ENCODE data around the gene CERKL. TPM values are rescaled to one million over a fixed set of nuclear protein-coding genes. Genes with fewer than 3 reads are reported as not detected.

Gene CERKL
- total RNA-seq, 2 donors from 2014 or later: not detected

GRCh38 chr2:181552808-181553207, 104.1 kb downstream of the CERKL start:
- no peak for DNase-seq (ENCODE audit: low spot score)
- intact Hi-C loops (cut with DNase I): no loop called here

DNA sequence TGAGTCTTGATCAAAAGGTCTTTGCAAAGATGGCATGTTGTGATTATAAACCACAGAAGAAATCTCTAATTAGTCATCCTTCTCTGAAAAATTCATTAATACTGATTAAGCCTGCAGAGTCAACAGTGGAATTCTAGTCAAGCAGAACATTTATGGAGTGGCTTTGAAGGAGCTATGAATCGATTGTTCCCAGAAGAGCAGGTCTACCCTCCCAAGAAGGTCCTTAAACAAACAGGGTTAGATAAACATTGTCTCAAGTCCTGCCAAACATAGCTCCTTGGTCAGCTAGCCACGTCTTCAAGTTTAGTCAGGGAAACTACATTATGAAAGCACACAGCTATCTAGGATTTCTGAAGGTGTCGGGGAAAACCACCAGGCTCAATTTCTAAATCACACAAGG, 110.8 kb downstream of the CERKL start:
- no peak for DNase-seq (ENCODE audit: low spot score)
- intact Hi-C loops (cut with DNase I): no loop called here

DNA sequence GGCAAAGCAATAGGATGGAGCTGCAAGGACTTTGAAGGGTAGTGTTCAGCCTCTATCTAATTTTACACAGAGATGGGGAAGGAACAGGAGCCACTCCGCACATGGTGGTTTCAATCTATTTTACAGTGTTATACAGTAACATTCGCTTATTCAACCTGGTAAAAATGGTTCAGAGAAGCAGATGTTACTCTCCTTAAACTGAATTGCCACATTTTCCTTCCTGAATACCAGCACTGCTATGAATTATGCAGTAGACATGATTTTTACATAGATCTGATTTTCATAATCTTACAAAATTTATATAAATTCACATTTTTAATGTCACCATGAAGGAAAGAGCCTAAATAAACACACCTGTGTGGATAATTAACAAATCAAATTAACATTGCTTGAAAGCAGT, 114.7 kb downstream of the CERKL start:
- DNase-seq (ENCODE audit: low spot score): no peak
- intact Hi-C loops (cut with DNase I): no loop called here

DNA sequence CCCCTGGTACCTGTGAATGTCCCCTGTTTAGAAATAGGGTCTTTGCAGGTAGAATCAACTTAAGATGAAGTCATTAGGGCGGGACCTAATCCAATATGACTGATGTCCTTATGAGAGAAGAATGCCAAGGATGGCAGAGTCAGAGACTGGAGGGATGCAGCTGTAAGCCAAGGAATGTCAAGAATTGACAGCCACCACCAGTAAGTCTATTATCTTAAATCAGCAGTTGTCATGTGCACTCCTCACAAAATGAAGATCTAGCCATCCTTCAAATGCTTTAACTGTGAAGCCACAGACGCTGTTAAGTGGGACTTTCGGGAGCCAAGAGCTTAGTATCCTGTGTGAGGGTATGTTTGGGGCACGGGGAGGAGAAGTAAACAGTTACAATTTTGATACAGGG, 116.5 kb downstream of the CERKL start:
- intact Hi-C loops (cut with DNase I): no loop called here
- DNase-seq (ENCODE audit: low spot score): no peak

GRCh38 chr2:181536730-181537129, 120.2 kb downstream of the CERKL start:
- intact Hi-C loops (cut with DNase I): no loop called here
- DNase-seq (ENCODE audit: low spot score): no peak

GRCh38 chr2:181528441-181528840, 128.5 kb downstream of the CERKL start:
- no peak for DNase-seq (ENCODE audit: low spot score)
- intact Hi-C loops (cut with DNase I): no loop called here

DNA sequence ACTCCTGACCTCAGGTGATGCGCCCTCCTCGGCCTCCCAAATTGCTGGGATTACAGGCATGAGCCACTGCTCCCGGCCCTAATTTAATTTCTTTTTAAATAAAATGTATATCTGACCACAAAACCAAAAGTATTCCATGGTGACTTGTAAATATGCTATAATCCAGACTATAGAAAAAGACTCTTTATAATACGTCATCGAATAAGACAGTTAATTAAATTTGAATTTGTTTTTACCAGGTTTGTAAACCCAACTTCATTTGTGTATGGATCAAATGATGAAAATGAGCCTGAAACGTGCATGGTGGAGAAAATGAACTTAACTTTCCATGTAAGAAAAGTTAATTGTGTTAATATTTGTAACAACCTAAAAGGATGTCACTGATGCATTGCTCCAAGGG, 129.8 kb downstream of the CERKL start:
- intact Hi-C loops (cut with DNase I): no loop called here

GRCh38 chr2:181526014-181526413, 130.9 kb downstream of the CERKL start:
- DNase-seq (ENCODE audit: low spot score): no peak
- intact Hi-C loops (cut with DNase I): no loop called here

More for the DNA sequence above, 129.8 kb downstream of the CERKL start:
- no peak for DNase-seq (ENCODE audit: low spot score)

- intact Hi-C loops (cut with DNase I): no loop called here
- DNase-seq (ENCODE audit: low spot score): no peak
Observed at GRCh38 chr2:181523756-181524155, 133.1 kb downstream of the CERKL start.

DNA sequence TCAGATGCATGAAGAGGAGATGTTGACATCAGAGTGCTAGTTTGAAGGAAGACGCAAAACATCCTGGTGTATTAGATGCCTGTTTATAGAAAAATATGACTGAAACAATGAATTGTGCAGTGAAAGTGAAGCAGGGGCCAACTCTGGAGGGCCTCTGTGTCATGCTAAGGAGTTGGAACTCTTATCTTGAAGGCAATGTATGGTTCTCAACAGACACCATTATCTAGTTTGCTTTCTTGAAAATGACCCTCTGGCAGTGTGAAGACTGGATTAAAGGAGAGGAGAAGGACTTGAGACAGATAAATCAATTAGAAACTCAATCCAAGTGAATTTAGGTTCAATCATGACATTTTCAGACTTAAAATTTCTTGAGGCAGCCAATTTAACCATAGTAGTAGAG, 136.7 kb downstream of the CERKL start:
- DNase-seq (ENCODE audit: low spot score): no peak
- intact Hi-C loops (cut with DNase I): no loop called here

DNA sequence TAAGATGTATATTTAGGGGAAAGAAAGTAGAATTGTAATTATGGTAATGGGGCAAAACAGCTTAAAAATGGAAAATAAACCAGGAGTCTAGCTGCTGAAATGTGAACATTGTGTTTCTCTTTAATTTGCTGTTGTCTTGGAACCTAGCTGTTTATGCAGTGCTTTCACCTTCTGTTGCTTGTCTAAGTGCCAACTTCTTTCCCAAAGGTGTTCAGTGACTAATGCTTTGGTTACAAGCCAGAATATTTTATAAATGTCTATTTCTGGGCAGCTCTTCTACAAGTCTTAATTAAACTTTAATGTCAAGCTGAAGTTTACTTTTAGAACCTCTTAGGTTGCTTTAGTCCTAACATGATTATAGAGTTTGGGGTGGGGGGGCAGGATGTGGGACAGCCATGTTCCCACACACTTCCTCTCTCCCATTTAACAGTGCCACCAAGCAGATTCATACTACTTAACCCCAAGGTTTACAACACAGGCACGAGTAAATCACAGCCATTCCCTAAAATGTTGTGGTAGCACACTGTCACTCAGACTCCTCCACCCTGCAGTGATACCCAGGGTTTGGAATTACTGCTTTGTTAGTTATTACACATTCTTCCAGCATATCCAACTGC, 139.1 kb downstream of the CERKL start:
- intact Hi-C loops (cut with DNase I): loop anchor here in 1 of 2 donors (10.0 kb wide), 1 partner anchor 263 kb away; no protein-coding TSS in a partner anchor
- DNase-seq (ENCODE audit: low spot score): no peak

DNA sequence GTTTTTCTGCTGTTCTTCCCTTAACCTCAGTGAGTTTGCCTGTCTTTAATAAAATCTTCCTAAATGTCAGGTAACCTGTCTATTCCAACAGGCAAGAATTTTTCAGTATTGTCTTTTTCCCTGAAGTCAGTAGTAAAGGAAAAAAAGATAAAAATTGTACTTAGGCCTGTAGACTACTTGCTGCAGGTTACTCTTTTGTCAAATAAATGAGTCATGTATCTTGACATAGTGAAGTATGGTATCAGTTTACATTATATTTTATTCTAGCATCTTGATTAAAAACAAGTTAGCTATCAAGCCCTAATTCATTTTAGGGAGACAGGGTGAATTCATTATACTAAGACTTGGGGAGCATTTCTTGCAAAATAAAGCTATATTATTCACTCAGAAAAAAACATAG, 139.9 kb downstream of the CERKL start:
- DNase-seq (ENCODE audit: low spot score): no peak
- intact Hi-C loops (cut with DNase I): loop anchor here in 1 of 2 donors (10.0 kb wide), 1 partner anchor 262 kb away; no protein-coding TSS in a partner anchor

GRCh38 chr2:181515719-181516118, 141.2 kb downstream of the CERKL start:
- DNase-seq (ENCODE audit: low spot score): no peak
- intact Hi-C loops (cut with DNase I): loop anchor here in 1 of 2 donors (10.0 kb wide), 1 partner anchor 261 kb away; no protein-coding TSS in a partner anchor

DNA sequence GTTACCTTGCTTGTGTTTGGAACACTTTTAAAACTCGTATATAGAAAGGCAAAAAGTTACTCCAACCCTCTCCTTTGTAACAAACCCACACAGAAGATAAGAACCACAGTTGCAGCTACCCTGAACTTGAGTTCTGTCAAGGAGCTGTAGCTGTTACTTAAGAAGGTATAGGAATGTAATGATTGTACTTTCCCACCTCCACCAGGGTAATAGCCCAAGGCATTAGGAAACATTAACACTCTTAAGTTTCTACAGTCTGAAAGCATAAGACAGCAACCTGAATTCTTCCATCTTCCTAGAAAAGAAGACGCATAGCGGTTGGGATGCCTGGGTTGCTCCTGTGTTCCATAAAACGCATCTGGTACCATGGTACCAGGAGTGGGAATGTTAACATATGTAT, 156.7 kb downstream of the CERKL start:
- no peak for DNase-seq (ENCODE audit: low spot score)
- intact Hi-C loops (cut with DNase I): no loop called here

DNA sequence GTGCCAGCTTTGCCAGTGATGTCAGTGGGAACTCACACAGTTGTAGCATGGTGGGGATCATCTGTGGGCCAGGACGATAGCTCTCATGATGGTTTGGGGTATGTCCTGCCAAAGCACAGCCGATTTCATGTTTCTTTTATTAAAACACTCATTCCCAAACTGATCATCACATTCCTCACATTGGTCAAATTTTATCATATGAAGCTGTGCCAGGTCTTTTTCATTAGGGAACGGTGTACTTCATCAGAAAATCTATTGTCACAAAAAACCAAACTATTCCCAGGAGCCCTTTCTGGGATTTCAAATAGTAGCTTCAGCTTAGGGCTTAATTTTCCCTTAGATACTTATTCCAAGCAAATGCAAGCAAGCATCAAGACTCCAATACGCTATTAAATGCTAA, 157.7 kb downstream of the CERKL start:
- intact Hi-C loops (cut with DNase I): no loop called here

More for the DNA sequence above, 157.7 kb downstream of the CERKL start:
- no peak for DNase-seq (ENCODE audit: low spot score)

Other genes starting within 250 kb of the CERKL start
- gene ITGA4, start 199.7 kb downstream of the CERKL start, total RNA-seq: 10 to 100 TPM; 10.5 to 12.4 TPM
- gene NEUROD1, start 23.4 kb upstream of the CERKL start, total RNA-seq: not detected
- 100 to 1,000 TPM; 111 to 136 TPM for gene ITPRID2, start 234.6 kb upstream of the CERKL start, total RNA-seq

Data from posterior vena cava (tissue), 2 donors.